ENCODE data around the gene RCE1.
A peak's percentile ranks its signal among the peaks of the same experiment; 100 is the strongest.

The RCE1 gene

GRCh38 chr11:66842501-66842895, 743 bp upstream of the RCE1 start:
- peak overlapping the region; percentile 94 for H3K27ac ChIP-seq
- H3K9me3 ChIP-seq (ENCODE audit: severe bottlenecking), result no peaks in the 10 kb centered on the region
- H3K4me3 ChIP-seq (ENCODE audit: low read depth, low read length), result peak overlapping the region; percentile 71
- H3K36me3 ChIP-seq, result peaks cover 29% of the 10 kb centered on the region
- no peak for TF ChIP-seq CTCF (IDR thresholded peaks at IDR 0.05; ENCODE audit: low read depth, low read length)
- H3K27me3 ChIP-seq (ENCODE audit: insufficient read depth, low read depth, severe bottlenecking), result no peaks in the 10 kb centered on the region
- no peak for DNase-seq

- Histone ChIP-seq H3K4me3 (ENCODE audit: low read depth, low read length) (peak overlapping the region; percentile 71), H3K36me3 (peaks cover 39% of the 10 kb centered on the region), H3K9me3 (ENCODE audit: severe bottlenecking) (no peaks in the 10 kb centered on the region), H3K27ac (peak overlapping the region; percentile 94), H3K27me3 (ENCODE audit: insufficient read depth, low read depth, severe bottlenecking) (no peaks in the 10 kb centered on the region)
- TF ChIP-seq CTCF (IDR thresholded peaks at IDR 0.05; ENCODE audit: low read depth, low read length), result no peak
- DNase-seq, result no peak
Measured at GRCh38 chr11:66843776-66844495, 695 bp downstream of the RCE1 start.

GRCh38 chr11:66844496-66845142, 1.4 kb downstream of the RCE1 start:
- Histone ChIP-seq H3K36me3 (peaks cover 42% of the 10 kb centered on the region), H3K27ac (no peak overlapping the region), H3K27me3 (ENCODE audit: insufficient read depth, low read depth, severe bottlenecking) (no peaks in the 10 kb centered on the region), H3K4me3 (ENCODE audit: low read depth, low read length) (no peak overlapping the region), H3K9me3 (ENCODE audit: severe bottlenecking) (no peaks in the 10 kb centered on the region)
- DNase-seq, result no peak
- TF ChIP-seq CTCF (IDR thresholded peaks at IDR 0.05; ENCODE audit: low read depth, low read length), result no peak

- Histone ChIP-seq H3K9me3 (ENCODE audit: severe bottlenecking) (no peaks in the 10 kb centered on the region), H3K4me3 (ENCODE audit: low read depth, low read length) (no peak overlapping the region), H3K27me3 (ENCODE audit: insufficient read depth, low read depth, severe bottlenecking) (no peaks in the 10 kb centered on the region), H3K36me3 (peaks cover 42% of the 10 kb centered on the region), H3K27ac (no peak overlapping the region)
- no peak for DNase-seq
- TF ChIP-seq CTCF (IDR thresholded peaks at IDR 0.05; ENCODE audit: low read depth, low read length), result no peak
Measured at GRCh38 chr11:66845143-66845875, 2.1 kb downstream of the RCE1 start.

GRCh38 chr11:66845876-66846212, 2.6 kb downstream of the RCE1 start:
- no peak for TF ChIP-seq CTCF (IDR thresholded peaks at IDR 0.05; ENCODE audit: low read depth, low read length)
- Histone ChIP-seq H3K9me3 (ENCODE audit: severe bottlenecking) (no peaks in the 10 kb centered on the region), H3K27me3 (ENCODE audit: insufficient read depth, low read depth, severe bottlenecking) (no peaks in the 10 kb centered on the region), H3K27ac (no peak overlapping the region), H3K4me3 (ENCODE audit: low read depth, low read length) (no peak overlapping the region), H3K36me3 (peaks cover 42% of the 10 kb centered on the region)
- DNase-seq, result no peak
